ENCODE data around the gene SUSD4. TPM values are rescaled to one million over a fixed set of nuclear protein-coding genes. Genes with fewer than 3 reads are reported as not detected.

SUSD4 gene
- total RNA-seq, 1 experiment from 2014 or later = 31.4 TPM

DNA sequence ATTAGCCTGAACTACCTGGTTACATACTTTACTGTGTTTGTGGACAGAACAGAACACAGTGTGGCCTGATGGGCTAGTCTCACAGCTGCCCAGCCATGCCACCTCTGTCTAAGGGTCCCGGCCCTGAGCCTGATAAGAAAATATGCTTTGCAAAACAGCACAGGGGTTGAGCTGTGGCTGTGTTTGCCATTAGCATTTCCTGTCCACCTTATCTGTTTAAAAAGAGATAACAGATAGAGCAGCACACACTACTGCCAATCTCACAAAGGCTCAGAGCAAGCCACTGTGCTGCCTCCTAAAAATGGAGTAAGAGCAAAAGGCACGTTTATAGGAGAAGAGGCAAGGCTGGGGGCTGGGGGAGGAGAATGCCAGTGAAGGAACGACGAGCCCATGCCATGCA, 95.0 kb downstream of the SUSD4 start:
- Mint-ChIP-seq H3K36me3 (ENCODE audit: insufficient read depth, unreplicated experiment) (no peaks in the 10 kb centered on the region), H3K27ac (ENCODE audit: unreplicated experiment) (no peak overlapping the region), H3K4me3 (ENCODE audit: unreplicated experiment) (peak overlapping the region; percentile 34), H3K9me3 (ENCODE audit: unreplicated experiment) (no peaks in the 10 kb centered on the region), H3K4me1 (ENCODE audit: low read depth, unreplicated experiment) (peaks cover 48% of the 10 kb centered on the region), H3K27me3 (ENCODE audit: insufficient read depth, unreplicated experiment) (no peaks in the 10 kb centered on the region)
- Histone ChIP-seq H3K4me1 (peaks cover 17% of the 10 kb centered on the region), H3K36me3 (ENCODE audit: control insufficient read depth, insufficient read depth, low read length) (no peaks in the 10 kb centered on the region), H3K9me3 (no peaks in the 10 kb centered on the region), H3K4me3 (ENCODE audit: low read depth, low read length) (no peak overlapping the region), H3K27me3 (replicated peaks; ENCODE audit: control insufficient read depth, insufficient read depth, low read length) (no peaks in the 10 kb centered on the region)
- intact Hi-C loops (cut with micrococcal nuclease; ENCODE audit: unreplicated experiment) = loop anchor here (5.0 kb wide), 1 partner anchor 93 kb away; the partner anchor contains the start of gene SUSD4
- ChIA-PET POLR2A (no interaction called here), CTCF (no interaction called here)
- peak; percentile 33 to 51 for DNase-seq
- TF ChIP-seq, protein P1, sequence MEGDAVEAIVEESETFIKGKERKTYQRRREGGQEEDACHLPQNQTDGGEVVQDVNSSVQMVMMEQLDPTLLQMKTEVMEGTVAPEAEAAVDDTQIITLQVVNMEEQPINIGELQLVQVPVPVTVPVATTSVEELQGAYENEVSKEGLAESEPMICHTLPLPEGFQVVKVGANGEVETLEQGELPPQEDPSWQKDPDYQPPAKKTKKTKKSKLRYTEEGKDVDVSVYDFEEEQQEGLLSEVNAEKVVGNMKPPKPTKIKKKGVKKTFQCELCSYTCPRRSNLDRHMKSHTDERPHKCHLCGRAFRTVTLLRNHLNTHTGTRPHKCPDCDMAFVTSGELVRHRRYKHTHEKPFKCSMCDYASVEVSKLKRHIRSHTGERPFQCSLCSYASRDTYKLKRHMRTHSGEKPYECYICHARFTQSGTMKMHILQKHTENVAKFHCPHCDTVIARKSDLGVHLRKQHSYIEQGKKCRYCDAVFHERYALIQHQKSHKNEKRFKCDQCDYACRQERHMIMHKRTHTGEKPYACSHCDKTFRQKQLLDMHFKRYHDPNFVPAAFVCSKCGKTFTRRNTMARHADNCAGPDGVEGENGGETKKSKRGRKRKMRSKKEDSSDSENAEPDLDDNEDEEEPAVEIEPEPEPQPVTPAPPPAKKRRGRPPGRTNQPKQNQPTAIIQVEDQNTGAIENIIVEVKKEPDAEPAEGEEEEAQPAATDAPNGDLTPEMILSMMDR (IDR thresholded peaks at IDR 0.05; ENCODE audit: insufficient read depth in 1 of 2, low read depth in 1 of 2, low read length in 1 of 2, severe bottlenecking in 1 of 2, unreplicated experiment in 1 of 2) = no peak
- no TSS peak for BruUV-seq (replicated peaks)

DNA sequence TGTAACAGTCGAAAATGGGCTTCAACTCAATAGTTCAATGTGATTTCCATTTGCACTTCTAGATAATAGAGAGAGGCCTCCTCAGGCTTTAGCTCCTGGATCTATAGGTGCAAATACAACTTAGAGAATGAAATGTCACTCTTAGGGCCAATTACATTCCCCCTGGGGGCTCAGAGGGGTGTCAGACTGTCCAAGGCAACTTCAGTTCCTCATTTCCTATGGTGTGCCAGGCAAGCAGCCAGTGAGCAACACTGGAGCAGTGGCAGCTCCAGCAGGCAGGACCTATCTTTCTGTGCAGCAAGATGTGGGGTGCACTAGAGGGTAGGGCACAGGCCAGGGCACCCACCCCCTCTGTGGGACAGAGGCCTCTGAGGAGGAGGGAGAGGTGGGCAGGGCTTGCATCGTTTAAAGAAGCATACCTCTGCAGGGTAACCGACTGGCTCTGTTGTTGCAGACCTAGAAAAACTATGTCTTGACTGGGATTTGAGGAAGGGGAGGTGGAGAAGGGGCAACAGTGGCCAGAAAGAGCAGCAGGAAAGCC, 97.3 kb downstream of the SUSD4 start:
- H3K4me3 Mint-ChIP-seq (ENCODE audit: unreplicated experiment) = no peak overlapping the region
- Histone ChIP-seq H3K4me1 (peaks cover 11% of the 10 kb centered on the region), H3K27me3 (replicated peaks; ENCODE audit: control insufficient read depth, insufficient read depth, low read length) (no peaks in the 10 kb centered on the region), H3K36me3 (ENCODE audit: control insufficient read depth, insufficient read depth, low read length) (no peaks in the 10 kb centered on the region), H3K4me3 (ENCODE audit: low read depth, low read length) (no peak overlapping the region), H3K9me3 (no peaks in the 10 kb centered on the region)
- H3K27ac Mint-ChIP-seq (ENCODE audit: unreplicated experiment) = no peak overlapping the region
- POLR2A ChIA-PET = no interaction called here
- peaks cover 40% of the 10 kb centered on the region for H3K4me1 Mint-ChIP-seq (ENCODE audit: low read depth, unreplicated experiment)
- no peaks in the 10 kb centered on the region for H3K9me3 Mint-ChIP-seq (ENCODE audit: unreplicated experiment)
- H3K27me3 Mint-ChIP-seq (ENCODE audit: insufficient read depth, unreplicated experiment) = no peaks in the 10 kb centered on the region
- no peaks in the 10 kb centered on the region for H3K36me3 Mint-ChIP-seq (ENCODE audit: insufficient read depth, unreplicated experiment)
- intact Hi-C loops (cut with micrococcal nuclease; ENCODE audit: unreplicated experiment) = loop anchor here (5.0 kb wide), 1 partner anchor 96 kb away; the partner anchor contains the start of gene SUSD4
- no peak for DNase-seq
- BruUV-seq (replicated peaks) = no TSS peak
- CTCF ChIA-PET = no interaction called here
- TF ChIP-seq, protein P1 (IDR thresholded peaks at IDR 0.05; ENCODE audit: insufficient read depth in 1 of 2, low read depth in 1 of 2, low read length in 1 of 2, severe bottlenecking in 1 of 2, unreplicated experiment in 1 of 2) = no peak

DNA sequence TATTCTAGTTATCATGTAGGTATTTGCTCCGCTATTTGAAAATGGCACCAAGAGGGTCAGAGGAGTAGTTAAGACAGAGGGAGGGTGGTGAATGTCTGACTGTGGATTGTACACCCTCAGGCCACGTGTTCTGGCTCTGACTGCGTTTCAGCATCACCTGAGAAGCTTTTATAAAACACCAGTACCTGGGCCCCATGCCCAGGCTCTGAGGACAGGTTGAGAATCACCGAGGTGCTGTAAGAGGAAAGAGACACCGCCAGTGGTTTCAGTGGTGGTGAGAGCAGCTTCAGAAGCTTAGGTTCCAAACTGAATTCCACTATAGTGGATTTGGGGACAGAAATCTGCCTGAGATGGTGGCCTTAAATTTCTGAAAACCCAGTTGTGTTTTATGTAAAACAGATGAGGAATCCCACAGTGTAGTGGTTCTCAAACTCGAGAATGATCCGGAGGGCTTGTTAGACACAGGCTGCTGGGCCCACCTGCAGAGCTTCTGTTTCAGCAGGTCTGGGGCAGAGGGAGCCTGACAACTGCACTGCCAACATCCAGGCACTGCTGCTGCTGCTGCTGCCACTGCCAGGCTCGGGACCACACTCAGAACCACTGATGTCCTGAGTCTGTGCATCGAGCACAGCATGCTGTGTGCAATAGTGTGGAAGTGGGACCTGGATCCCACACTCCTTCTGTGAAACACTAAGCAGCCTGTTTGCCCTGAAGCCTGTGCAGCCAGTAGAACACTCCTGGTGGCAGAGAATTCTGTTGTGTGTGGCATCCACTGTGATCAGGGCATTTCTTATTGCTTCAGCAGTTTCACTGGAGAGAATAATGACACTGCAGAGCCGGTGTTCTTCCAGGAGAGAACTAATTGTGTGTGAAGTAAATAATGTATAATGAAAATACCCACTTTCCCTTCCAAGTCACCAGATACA, 98.7 kb downstream of the SUSD4 start:
- no TSS peak for BruUV-seq (replicated peaks)
- Histone ChIP-seq H3K4me3 (ENCODE audit: low read depth, low read length) (no peak overlapping the region), H3K27me3 (replicated peaks; ENCODE audit: control insufficient read depth, insufficient read depth, low read length) (no peaks in the 10 kb centered on the region), H3K4me1 (peaks cover 11% of the 10 kb centered on the region), H3K9me3 (no peaks in the 10 kb centered on the region), H3K36me3 (ENCODE audit: control insufficient read depth, insufficient read depth, low read length) (no peaks in the 10 kb centered on the region)
- Mint-ChIP-seq H3K4me3 (ENCODE audit: unreplicated experiment) (no peak overlapping the region), H3K36me3 (ENCODE audit: insufficient read depth, unreplicated experiment) (peaks cover 10% of the 10 kb centered on the region), H3K9me3 (ENCODE audit: unreplicated experiment) (no peaks in the 10 kb centered on the region), H3K4me1 (ENCODE audit: low read depth, unreplicated experiment) (peaks cover 35% of the 10 kb centered on the region), H3K27ac (ENCODE audit: unreplicated experiment) (no peak overlapping the region), H3K27me3 (ENCODE audit: insufficient read depth, unreplicated experiment) (no peaks in the 10 kb centered on the region)
- DNase-seq = no peak
- TF ChIP-seq, protein P1 (IDR thresholded peaks at IDR 0.05; ENCODE audit: insufficient read depth in 1 of 2, low read depth in 1 of 2, low read length in 1 of 2, severe bottlenecking in 1 of 2, unreplicated experiment in 1 of 2) = no peak
- POLR2A ChIA-PET = no interaction called here
- intact Hi-C loops (cut with micrococcal nuclease; ENCODE audit: unreplicated experiment) = loop anchor here (5.0 kb wide), 1 partner anchor 97 kb away; the partner anchor contains the start of gene SUSD4
- CTCF ChIA-PET = no interaction called here

Data from Caco-2 (cell line).